ENCODE results near the gene WFS1.

The WFS1 gene

DNA sequence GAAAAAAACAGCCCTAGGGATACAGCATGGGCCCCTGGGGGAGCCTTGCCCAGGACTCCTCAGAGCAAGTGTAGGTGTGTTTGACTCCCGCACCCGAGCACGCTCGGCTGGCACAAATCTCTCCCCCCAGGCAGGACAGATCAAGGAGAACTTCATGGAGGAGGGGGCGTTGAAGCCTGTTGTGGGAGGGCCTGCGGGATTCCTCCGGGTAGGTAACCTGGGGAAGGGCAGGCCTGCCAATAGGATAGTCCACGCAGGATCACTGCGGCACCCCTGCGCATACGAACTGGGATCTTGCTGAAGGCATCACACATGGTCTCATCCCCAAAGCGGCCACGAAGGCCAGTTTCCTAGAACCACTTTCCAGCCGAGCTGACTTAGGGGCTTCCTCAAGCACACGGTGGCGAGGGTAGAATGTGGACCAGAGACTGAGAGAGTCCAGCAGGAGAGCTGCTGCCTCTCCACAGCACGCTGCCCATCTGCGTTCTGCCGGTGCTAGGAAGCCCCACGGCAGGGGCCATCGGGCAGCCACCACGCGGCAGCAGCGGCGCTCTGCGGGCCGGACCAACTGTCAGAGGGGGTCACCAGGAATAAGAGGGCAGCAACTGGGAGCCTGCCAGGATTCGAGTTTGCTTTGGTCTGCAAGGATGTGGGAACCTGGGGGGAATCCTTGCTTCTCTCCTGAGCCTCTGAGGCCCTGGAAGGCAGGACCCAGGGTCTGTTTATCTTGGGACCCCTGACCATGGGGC is 56.8 kb downstream of the WFS1 start:
- DNase-seq, result no peak

GRCh38 chr4:6327220-6327917 is 57.7 kb downstream of the WFS1 start:
- peak; percentile 42 for DNase-seq

DNA sequence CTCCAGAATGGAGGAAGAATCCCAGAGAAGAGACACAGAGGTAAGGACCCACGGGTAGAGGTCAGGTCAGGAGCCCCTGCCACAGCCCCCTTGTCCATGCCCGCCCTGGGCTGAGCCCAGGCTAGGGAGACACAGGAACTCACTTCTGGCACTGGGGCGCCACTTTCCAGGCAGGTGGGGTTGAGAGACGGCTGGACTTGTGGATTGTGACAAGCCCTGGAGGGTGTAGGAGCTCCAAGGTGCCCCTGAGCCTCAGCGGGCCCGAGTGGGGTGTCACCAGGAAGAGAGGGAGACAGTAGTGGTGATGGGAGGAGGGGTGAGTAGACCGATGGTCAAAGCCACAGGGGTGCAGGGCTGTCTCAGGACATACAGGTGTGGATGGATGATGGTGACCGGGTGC is 58.9 kb downstream of the WFS1 start:
- DNase-seq, result no peak

GRCh38 chr4:6329478-6330383 is 60.1 kb downstream of the WFS1 start:
- DNase-seq, result no peak

DNA sequence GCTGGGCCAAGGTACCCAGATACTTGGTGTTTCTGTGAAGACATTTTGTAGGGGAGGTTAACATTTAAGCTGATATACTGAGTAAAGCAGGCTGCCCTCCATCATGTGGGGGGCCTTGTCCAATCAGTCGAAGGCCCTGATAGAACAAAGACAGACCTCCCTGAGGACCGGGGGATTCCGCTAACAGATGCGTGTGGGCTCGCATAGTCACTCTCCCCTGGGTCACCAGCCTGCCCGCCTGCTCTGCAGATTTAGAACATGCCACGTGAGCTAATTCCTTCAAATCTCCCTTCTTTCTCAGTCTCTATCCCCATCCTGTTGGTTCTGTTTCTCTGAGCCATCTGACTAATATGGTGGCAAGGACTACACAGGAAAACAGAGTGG is 60.7 kb downstream of the WFS1 start:
- no peak for DNase-seq

DNA sequence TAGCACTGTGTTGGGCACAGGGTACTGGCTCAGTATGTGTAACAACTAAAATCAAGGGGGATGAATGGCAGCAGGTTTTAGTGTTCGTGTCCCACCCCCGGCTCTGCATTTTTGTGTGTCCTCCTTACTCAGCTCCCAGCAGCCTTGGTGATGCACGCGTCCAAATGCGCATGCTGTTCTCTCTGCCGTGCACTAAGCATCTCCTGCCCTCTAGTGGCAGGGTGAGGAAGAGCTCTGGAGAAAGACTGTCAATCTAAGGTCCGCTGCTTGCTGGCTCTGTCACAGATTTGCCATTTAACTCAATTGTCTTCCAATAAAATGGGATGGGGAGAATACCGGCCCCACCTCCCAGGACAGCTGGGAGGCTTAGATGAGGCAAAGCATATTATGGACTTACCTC is 61.4 kb downstream of the WFS1 start:
- DNase-seq, result peak; percentile 2

- DNase-seq, result no peak
Observed at GRCh38 chr4:6331468-6331867, 61.8 kb downstream of the WFS1 start.

GRCh38 chr4:6332042-6332668 is 62.5 kb downstream of the WFS1 start:
- no peak for DNase-seq

GRCh38 chr4:6332669-6333050 is 63.0 kb downstream of the WFS1 start:
- no peak for DNase-seq

DNA sequence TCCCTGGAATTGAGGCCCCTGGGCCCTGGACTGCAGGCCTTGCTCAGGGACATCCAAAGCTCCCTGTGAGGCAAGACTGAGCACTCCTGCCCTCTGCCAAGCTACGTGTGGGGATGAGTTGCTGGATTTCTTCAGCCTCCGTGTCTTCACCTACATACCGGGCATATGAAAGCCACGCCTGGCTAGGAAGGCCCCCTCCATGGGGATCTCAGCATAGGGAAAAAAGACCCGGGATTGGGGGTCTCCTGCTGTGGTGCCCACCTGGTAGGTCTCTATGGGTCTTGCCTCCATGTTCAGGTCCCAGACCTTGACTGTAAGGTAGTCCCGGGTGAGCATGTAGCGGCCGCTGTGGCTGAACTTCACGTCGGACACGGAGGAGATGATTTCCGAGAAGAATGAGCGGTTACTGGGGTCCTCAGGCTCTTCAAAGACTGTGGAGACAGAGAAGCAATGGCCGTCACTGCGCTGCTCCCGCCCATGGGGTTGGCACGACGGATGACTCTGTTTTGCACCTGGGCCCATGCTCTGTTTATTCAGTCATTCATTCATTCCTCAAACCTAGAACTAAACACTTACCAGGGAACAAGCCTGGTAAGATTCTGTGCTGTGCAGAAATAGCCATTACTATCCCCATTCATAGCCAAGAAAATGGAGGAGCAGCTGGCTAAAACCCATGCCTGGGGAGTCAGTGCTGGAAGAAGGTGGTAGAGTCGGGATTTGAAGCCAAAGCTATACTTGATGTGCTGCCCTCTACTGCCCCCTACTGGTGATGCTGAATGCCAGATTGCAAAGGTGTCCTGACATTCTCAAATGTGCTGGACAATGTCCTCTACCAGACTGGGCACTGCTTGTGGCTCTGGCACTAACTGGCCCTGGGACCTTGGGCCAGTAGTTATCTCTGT is 63.9 kb downstream of the WFS1 start:
- DNase-seq, result peak; percentile 8

- no peak for DNase-seq
Observed at GRCh38 chr4:6334203-6334887, 64.7 kb downstream of the WFS1 start.

DNA sequence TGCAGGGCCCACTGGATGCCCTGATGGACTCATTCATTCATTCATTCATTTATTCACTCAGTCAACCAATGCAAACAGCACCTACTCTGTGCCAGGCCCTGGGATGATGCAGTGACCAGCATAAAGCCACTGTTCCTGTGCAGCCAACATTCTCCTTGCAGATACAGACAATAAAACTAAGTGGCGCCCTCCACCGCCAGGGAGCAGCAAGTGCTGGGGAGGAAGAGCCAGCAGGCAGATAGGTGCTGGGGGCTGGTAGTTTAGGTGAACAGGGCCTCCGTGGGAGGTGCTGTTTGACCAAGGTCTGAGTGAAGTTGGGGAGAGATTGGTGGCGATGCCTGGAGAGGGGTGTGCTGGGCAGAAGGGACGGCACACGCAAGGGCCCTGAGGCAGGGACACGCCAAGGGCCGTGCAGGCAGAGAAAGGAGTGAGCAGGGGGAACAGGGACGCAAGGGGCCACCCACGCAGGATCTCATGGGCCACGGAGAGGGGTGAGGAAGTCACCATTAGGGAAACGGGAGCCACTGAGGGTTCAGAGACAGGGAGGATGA is 65.5 kb downstream of the WFS1 start:
- no peak for DNase-seq

DNA sequence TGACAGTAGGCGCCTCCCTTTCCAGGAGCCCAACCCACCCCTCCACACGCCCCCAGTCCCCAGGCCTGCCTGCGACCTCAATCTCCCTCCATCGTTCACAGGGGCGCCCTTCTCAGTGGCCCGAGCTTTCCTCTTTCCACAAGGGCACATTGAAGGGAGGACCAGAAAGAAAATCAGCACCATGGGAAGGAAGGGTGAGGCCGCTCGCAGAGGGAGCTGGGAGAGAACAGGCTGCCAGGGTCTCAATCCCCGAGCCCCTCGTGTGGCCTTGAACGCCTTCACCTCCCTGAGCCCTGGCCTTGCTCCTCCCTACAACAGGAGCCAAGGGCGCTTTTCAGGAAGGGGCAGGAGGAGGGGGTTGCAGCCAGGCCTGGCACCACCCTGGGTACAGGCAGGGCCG is 66.5 kb downstream of the WFS1 start:
- DNase-seq, result no peak

- DNase-seq, result no peak
Observed at GRCh38 chr4:6337331-6337935, 67.8 kb downstream of the WFS1 start.

DNA sequence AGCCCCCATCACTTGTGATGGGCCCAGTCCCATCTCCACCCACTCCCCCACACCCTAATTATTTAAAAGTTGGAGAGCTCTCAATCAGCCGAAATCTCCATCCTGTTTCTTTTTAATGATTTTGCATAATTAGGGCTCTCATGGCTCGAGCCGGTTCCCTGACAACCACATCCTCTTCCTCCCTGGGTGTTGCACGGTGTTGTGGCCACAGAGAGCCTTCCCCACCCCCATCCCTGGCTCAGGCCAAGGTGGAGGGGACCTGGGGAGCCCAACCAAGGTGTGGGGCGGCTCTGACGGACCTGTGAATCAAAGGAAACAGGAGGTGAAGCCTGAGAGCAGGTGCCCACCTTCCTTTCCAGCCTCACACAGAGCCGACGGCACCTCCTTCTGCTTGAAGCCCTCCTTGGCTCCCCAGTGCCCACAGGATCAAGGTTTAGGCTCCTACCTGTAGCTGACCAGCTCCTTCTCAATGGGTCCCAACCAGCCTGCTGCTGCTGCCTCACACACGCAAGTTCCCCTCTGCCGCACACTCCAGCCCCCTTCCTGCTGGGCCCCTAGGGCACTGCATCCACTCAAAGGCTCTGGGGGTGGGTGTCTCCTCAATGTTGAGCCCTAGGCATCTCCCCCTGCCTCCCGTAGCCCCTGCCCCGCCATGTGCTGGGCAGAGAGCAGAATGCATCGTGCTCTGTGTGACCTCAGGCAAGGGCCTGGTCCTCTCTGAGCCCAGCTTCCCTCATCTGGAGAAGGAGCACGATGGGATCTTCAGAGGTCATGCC is 68.7 kb downstream of the WFS1 start:
- no peak for DNase-seq

- no peak for DNase-seq
Observed at GRCh38 chr4:6338951-6339817, 69.5 kb downstream of the WFS1 start.

DNA sequence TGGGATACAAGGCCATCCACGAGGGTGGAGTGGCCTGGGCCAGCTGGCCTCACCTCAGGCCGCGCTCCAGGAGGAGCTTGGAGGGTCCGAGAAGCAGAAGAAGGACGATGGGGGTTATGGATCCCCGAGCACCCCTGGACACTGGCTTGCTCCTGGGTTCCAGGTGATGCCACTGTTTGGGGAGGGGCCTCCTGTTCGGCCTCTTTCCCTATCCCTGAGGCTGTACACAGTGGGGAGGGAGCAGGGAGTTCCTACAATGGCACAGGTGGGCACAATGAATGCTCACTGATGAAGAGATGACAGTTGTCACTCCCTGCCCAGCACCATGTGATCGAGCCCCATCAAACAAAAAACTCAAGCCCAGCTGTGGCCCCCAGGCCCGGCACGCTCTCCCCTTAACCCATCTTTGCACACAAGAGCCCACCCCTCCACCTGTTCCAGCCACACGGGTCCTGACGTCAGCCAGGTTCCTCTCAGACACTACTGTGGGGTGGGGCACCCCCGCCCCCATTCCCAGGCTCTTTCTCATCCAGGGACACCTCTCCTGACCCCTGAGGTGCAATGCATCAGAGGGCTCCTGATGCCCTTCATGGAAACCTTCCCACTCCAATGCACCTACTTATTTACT is 70.3 kb downstream of the WFS1 start:
- no peak for DNase-seq

GRCh38 chr4:6340446-6341015 is 70.9 kb downstream of the WFS1 start:
- no peak for DNase-seq
